ENCODE measurements around the gene IFIT2.

DNA sequence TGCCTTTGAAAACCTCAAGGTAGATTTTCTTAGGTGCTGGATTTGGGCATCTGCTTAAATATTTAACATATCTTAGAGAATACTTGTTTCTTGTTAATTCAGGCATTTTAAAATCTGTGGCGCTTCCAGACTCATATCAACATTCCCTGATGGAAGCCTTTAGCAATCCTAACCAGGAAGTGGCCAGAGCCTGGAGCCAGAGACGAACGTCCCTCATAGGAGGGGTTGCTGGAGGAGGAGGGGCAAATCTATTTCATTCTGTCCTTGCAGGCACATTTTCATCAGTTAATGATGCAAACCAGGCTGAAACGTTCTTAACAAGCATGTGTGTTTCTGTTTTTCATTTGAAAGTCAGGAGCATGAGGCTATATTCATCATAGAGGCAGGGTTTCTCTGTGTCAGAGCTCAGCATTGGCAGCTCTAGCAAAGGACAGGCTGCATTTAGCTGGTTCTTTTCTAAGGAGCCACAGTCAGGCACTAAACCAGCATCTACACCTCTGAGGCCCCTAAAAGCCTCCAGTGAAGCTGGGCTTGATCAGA, 17.8 kb upstream of the IFIT2 start:
- TF ChIP-seq, protein P1, sequence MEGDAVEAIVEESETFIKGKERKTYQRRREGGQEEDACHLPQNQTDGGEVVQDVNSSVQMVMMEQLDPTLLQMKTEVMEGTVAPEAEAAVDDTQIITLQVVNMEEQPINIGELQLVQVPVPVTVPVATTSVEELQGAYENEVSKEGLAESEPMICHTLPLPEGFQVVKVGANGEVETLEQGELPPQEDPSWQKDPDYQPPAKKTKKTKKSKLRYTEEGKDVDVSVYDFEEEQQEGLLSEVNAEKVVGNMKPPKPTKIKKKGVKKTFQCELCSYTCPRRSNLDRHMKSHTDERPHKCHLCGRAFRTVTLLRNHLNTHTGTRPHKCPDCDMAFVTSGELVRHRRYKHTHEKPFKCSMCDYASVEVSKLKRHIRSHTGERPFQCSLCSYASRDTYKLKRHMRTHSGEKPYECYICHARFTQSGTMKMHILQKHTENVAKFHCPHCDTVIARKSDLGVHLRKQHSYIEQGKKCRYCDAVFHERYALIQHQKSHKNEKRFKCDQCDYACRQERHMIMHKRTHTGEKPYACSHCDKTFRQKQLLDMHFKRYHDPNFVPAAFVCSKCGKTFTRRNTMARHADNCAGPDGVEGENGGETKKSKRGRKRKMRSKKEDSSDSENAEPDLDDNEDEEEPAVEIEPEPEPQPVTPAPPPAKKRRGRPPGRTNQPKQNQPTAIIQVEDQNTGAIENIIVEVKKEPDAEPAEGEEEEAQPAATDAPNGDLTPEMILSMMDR (IDR thresholded peaks at IDR 0.05): no peak
- no peak for TF ChIP-seq POLR2A (IDR thresholded peaks at IDR 0.05)

Data from right lobe of liver (tissue), 4 donors.